Measurements from ENCODE around the gene SOX18.
"Not testable (repeated sequence)": the region's sequence is repeated elsewhere in the genome, so short reads cannot be mapped to it uniquely, and the experiment has no call there.

The SOX18 gene

GRCh38 chr20:64023361-64024140, 25.9 kb downstream of the SOX18 start:
- no peak for DNase-seq (ENCODE audit: low read depth)

- no peak for DNase-seq (ENCODE audit: low read depth)
Observed at GRCh38 chr20:64022671-64023360, 26.6 kb downstream of the SOX18 start.

DNA sequence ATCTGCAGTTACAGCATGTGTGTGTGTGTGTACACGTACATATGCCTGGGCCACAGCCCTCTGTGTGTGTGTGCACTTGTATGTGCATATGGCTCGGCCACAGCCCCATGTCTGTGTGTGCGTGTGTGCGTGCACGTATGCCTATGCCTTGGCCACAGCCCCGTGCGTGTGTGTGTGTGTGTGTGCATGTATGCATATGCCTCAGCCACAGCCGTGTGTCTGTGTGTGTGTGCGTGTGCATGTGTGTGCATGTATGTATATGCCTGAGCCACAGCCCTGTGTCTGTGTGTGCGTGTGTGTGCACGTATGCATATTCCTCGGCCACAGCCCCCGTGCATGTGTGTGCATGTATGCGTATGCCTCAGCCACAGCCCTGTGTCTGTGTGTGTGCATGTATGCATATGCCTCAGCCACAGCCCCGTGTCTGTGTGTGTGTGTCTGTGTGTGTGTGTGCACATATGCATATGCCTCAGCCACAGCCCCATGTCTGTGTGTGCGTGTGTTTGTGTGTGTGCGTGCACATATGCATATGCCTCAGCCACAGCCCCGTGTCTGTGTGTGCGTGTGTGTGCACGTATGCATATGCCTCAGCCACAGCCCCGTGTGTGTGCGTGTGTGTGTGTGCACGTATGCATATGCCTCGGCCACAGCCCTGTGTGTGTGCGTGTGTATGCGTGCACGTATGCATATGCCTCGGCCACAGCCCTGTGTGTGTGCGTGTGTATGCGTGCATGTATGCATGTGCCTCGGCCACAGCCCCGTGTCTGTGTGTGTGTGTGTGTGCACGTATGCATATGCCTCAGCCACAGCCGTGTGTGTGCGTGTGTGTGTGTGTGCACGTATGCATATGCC, 28.1 kb downstream of the SOX18 start:
- no peak for DNase-seq (ENCODE audit: low read depth)

DNA sequence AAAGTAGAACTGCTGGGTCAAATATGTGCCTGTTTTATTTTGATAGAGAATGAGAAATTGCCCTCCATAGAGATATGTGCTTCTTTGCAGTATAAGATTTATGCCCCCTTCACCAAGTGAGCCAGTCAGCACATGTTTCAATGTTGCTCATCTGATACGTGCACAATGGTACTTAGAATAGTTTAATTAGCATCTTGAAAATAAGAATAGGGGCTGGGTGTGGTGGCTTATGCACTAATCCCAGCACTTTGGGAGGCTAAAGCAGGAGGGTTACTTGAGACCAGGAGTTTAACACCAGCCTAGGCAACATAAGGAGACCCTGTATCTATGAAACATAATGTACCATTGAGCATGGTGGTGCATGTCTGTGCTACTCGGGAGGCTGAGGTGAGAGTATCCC, 33.8 kb downstream of the SOX18 start:
- no peak for DNase-seq (ENCODE audit: low read depth)

GRCh38 chr20:64012385-64013154, 36.9 kb downstream of the SOX18 start:
- not testable (repeated sequence) for DNase-seq (ENCODE audit: low read depth)

- DNase-seq (ENCODE audit: low read depth): no peak
Observed at GRCh38 chr20:64011366-64011779, 38.1 kb downstream of the SOX18 start.

DNA sequence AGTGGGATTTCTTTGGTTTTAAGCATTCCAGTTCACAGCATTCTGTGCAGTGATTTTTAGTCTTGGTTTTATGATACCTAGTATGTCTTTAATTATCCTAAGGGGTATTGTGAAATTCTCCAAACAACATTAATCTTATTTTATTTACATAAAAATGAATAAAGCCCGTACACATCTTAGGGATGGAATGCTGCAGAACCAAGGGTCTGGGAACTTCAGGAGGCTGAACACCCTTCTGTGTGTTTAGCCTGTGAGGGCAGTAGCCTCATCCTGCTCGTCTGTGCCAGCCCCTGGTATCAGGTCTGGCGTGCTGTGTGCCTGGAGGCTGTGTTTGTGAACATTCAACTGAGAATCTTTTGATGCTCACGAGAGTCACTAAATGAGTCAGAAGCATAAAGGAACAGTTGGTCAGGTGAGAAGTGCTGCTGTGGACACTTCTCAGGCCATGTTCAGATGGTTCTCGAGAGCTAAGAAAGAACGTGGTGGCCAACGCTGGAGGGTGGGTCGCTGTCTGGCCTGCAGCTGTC, 38.7 kb downstream of the SOX18 start:
- no peak for DNase-seq (ENCODE audit: low read depth)

DNA sequence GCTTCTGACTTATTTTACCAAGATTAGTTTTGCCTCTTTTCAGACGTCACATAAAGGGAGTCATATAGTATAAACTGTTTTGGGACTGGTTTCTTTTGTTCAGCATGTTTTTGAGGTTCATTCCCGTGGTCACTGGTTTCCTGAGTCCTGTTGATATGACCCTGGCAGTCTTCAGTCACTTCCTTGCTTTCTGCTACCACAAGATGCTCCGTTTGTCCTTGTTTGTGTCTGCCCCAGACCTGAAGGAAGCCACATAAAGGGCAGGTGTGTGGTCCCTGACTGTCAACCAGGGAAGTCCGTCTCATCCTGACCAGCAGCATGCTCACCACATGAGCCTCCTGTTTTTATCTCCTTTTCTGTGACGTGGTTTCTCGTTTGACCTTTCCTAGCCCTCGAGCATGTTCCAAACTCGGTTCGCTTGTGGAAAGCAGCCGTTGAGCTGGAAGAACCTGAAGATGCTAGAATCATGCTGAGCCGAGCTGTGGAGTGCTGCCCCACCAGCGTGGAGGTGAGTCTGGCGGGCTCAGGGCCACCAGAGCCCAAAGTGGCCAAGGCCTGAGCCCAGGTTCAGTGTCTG, 39.5 kb downstream of the SOX18 start:
- no peak for DNase-seq (ENCODE audit: low read depth)

DNA sequence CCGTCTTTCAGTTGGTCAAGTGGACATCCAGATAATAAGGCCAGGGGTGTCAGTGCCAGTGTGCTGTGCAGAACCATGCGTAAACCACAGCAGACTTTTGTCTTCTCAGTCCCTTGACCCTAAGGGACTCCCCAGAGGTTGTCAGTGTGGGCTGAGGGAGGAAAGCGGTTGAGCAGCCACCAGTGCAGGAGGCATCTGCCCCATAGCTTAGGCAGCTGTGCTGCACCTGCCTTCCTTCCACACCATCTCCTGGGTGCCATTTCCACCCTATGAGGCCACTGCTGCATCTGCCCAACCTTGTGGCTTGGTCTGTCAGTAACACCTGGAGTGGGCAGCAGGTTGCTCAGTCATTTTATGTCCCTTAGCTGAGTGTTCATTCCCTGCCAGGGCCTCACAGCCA, 42.5 kb downstream of the SOX18 start:
- DNase-seq (ENCODE audit: low read depth): no peak

GRCh38 chr20:64006490-64006889, 42.9 kb downstream of the SOX18 start:
- DNase-seq (ENCODE audit: low read depth): no peak

DNA sequence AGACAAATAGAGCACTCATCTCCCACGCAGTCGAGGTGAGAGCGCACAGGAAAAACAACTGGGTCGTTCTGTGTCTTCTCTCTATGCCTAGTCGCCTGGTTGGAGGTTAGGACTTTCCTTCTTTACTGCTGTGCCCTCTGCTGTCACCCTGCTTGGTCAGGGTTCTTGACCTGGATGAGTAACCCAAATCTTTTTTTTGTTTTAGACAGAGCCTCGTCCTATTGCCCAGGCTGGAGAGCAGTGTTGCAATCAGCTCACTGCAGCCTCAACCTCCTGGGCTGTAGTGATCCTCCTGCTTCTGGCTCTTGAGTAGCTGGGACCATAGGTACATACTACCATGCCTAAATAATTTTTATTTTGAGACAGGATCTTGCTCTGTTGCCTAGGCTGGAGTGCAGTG, 44.0 kb downstream of the SOX18 start:
- no peak for DNase-seq (ENCODE audit: low read depth)

DNA sequence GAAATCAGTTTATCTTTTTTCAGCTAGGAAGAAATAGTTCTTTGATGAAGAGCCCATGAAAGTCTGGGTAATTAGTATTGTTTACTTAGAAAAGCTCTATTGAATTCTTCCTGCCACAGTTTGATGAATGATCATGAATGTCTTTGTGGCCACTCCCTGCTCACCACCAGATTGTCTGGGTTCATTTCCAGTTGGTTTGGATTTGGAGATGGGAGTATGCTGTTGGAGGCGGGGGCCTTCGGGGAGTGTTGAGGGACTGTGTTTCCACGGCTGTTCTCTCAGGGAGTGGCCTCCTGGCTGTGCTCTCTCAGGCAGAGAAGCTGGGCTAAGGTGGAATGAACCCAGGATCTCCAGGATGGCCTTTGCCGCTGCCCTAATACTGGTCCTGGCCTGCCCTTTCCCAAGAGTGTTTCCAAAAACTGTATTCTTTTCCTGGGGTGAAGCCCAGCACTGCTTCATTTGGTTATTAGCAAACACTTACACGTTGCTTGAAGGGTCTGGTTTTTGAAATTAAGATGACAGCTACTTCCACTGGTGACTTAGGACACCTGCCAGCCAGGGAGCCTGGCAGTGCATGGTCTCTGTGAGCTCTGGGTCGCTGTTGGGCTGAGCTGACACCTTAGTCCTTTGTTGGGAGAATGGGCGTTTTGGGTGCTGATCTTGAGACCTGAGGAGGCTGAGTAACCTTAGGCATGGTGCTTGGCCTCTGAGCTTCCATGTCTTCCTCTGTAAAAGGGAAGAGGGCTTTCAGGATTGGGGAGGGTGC, 45.3 kb downstream of the SOX18 start:
- no peak for DNase-seq (ENCODE audit: low read depth)

DNA sequence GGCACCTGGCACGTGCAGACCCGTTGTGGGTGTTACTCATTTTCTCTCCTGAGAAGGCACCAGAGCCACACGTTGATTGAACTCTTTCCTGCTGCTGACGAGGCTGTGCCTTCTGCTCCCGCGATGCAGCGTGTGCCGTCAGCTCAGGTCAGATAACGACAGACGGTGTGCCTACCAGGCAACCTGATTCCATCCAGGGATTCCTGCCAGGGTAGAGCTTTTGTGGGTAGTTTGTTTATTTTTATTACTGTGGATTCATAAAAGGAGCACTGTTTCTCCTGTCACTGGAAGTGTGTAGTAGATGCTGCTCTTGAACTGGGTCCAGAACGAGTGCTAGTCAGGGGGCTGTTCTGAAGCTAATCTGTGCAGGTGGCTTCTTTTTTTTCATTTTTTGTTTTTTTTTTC, 47.8 kb downstream of the SOX18 start:
- DNase-seq (ENCODE audit: low read depth): no peak

GRCh38 chr20:64000906-64001305, 48.5 kb downstream of the SOX18 start:
- no peak for DNase-seq (ENCODE audit: low read depth)
